ENCODE data around the gene MAT1A. TPM values are rescaled to one million over a fixed set of nuclear protein-coding genes. Genes with fewer than 3 reads are reported as not detected.

The MAT1A gene
- total RNA-seq = not detected in 2 replicates

DNA sequence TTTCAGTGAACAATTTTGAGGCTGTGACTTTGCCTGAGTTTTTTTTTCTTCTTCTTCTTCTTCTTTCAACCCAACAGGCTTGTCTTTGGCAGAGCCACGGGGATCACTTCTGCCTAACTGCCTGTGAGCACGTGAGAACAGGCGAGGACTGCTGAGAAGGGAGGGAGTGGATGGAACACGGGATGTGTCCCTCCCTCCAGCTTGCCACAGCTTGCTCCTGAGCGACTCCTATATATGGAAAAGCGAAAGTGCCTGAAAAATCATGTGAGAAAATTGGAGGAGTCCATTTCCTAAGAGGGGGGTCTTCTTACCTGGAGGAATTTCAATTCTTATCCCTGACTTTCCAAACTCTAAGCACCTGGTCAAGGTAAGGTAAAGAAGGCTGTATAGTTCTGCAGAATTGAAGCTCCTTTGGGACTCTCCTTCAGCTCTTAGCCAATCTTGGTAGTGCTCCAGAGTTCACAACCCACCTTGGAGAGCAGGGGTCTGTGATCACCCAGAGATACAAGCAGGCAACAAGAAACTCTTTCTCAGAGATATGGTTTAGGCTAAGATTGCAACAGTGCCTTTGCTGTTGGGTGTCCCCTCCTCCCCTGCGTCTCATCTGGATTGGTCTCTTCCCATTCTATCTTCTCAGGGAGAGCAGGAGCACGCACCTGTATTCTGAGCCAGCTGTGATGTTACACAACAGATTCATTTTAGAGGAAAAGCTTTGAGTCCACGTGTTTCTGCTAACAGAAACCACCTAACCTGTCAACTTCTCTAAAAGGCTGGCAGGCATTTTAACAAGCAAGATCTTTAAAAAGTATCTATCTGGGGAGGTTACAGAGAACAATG lies at the start of gene MAT1A:
TSS of gene MAT1A (minus strand) at position 208 of the 837 bp plus-strand sequence. CDS start 235 bp downstream, outside the sequence.

Other genes with a start within 250 kb of the MAT1A start
- 8.7 and 9.5 TPM in 2 replicates for gene TMEM254, start 211.0 kb downstream of the MAT1A start, total RNA-seq
- 8.0 and 18.2 TPM in 2 replicates for gene PLAC9, start 156.9 kb downstream of the MAT1A start, total RNA-seq
- gene ANXA11, start 84.1 kb downstream of the MAT1A start, total RNA-seq = 60.9 and 78.7 TPM in 2 replicates
- not detected in 2 replicates for gene DYDC1, start 67.1 kb upstream of the MAT1A start, total RNA-seq
- not detected in 2 replicates for gene DYDC2, start 67.1 kb upstream of the MAT1A start, total RNA-seq
- gene PRXL2A, start 118.9 kb upstream of the MAT1A start, total RNA-seq = 5.4 and 8.9 TPM in 2 replicates
- 21.5 and 36.8 TPM in 2 replicates for gene TSPAN14, start 164.7 kb upstream of the MAT1A start, total RNA-seq
- gene SH2D4B, start 248.2 kb upstream of the MAT1A start, total RNA-seq = 0.07 TPM in 1 of 2 replicates, not detected in the other

Data from smooth muscle cell of the pulmonary artery (primary cell).